ENCODE measurements around the gene MILR1. TPM values are rescaled to one million over a fixed set of nuclear protein-coding genes. Genes with fewer than 3 reads are reported as not detected.

Gene MILR1
- polyA plus RNA-seq, 1 donor (not counting 4 experiments of a cell fraction or from before 2014, with no cell fraction given) = not detected

DNA sequence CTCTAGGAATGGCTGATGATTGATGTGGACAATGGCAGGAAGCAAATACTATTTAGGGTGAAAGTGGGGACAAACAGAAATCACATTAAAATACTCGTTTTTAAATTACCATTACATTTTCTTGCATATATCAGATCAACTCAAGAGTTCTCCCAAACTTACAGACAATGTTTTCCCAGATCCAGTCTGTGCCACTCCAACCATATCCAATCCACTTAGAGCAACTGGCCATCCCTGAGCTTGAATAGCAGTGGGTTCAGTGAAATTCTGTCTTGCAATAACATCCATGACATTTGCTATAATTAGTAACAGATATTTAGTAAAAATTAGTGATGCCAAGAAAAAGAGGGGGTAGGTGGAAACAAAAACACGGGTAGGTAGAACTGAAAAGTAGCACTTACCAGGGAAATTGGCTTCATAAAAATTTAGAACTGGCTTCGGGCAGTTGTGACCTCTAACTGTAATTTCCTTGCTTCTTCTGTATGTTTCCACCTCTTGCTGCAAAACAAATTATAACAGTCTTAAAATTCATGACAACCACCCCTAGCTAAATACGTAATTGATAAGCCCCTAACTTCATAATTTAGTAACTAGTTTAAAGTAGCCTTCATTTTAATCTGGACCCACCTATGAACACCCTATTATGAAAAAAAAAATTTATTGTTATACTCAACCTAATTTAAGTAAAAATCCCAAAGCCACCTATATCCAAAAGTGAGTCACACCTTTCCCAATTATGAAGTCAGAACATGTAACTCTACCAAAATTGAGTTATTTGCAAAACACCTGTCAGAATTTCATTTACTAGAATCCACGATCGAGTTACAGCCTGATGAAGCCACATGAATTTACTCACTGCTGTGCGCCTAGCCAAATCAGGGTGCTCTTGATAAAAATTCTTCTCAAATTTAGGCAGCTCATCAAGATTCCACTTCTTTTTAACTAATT lies 55.2 kb downstream of the MILR1 start:
- Histone ChIP-seq H3K9me3 (ENCODE audit: control insufficient read depth, low read depth, low read length) (no peaks in the 10 kb centered on the region), H3K36me3 (ENCODE audit: control insufficient read depth in 2 of 2, extremely low read depth in 1 of 2, insufficient read depth in 2 of 2, low read length in 2 of 2) (peaks cover 20 to 58% of the 10 kb centered on the region in 2 experiments), H4K20me1 (ENCODE audit: control insufficient read depth, extremely low read depth, insufficient read depth, low read length) (peaks cover 43% of the 10 kb centered on the region), H3K4me2 (ENCODE audit: control insufficient read depth, extremely low read depth, insufficient read depth, low read depth, low read length) (peak overlapping the region; percentile 96), H3K79me2 (ENCODE audit: control insufficient read depth, insufficient read depth, low read length) (peaks cover 84% of the 10 kb centered on the region), H3K4me1 (ENCODE audit: control insufficient read depth, extremely low read depth, insufficient read depth, low read length) (peaks cover 63% of the 10 kb centered on the region), H2AFZ (ENCODE audit: control insufficient read depth, low read length) (no peak overlapping the region), H3K4me3 (ENCODE audit: control insufficient read depth in 2 of 3, extremely low read depth in 1 of 3, insufficient read depth in 2 of 3, low read depth in 1 of 3, low read length in 3 of 3) (peak overlapping the region; percentile 75 to 100 (median 95)), H3K9ac (ENCODE audit: control insufficient read depth, extremely low read depth, insufficient read depth, low read length) (peak overlapping the region; percentile 100), H3K27me3 (ENCODE audit: control insufficient read depth, extremely low read depth, insufficient read depth, low read length) (no peaks in the 10 kb centered on the region), H3K27ac (ENCODE audit: control insufficient read depth, insufficient read depth, low read length) (peak overlapping the region; percentile 99), H3K9me1 (ENCODE audit: control insufficient read depth, extremely low read depth, insufficient read depth, low read length) (no peaks in the 10 kb centered on the region)
- FAIRE-seq = no peak
- TF ChIP-seq EZH2 (IDR thresholded peaks at IDR 0.05; ENCODE audit: low read length) = no peak
- TF ChIP-seq, protein P1, sequence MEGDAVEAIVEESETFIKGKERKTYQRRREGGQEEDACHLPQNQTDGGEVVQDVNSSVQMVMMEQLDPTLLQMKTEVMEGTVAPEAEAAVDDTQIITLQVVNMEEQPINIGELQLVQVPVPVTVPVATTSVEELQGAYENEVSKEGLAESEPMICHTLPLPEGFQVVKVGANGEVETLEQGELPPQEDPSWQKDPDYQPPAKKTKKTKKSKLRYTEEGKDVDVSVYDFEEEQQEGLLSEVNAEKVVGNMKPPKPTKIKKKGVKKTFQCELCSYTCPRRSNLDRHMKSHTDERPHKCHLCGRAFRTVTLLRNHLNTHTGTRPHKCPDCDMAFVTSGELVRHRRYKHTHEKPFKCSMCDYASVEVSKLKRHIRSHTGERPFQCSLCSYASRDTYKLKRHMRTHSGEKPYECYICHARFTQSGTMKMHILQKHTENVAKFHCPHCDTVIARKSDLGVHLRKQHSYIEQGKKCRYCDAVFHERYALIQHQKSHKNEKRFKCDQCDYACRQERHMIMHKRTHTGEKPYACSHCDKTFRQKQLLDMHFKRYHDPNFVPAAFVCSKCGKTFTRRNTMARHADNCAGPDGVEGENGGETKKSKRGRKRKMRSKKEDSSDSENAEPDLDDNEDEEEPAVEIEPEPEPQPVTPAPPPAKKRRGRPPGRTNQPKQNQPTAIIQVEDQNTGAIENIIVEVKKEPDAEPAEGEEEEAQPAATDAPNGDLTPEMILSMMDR (optimal IDR thresholded peaks at IDR 0.05 in 1 of 3, IDR thresholded peaks at IDR 0.05 in 1 of 3, conservative IDR thresholded peaks at IDR 0.05 in 1 of 3; ENCODE audit: extremely low read depth in 1 of 3, insufficient read depth in 2 of 3, low read length in 3 of 3) = no peak
- DNase-seq (ENCODE audit: low read depth, low spot score) = no peak
- dilution Hi-C loops (cut with MboI; ENCODE audit: extremely low pct_ligation_motif_present, low sequenced_read_pairs) = no loop called here

DNA sequence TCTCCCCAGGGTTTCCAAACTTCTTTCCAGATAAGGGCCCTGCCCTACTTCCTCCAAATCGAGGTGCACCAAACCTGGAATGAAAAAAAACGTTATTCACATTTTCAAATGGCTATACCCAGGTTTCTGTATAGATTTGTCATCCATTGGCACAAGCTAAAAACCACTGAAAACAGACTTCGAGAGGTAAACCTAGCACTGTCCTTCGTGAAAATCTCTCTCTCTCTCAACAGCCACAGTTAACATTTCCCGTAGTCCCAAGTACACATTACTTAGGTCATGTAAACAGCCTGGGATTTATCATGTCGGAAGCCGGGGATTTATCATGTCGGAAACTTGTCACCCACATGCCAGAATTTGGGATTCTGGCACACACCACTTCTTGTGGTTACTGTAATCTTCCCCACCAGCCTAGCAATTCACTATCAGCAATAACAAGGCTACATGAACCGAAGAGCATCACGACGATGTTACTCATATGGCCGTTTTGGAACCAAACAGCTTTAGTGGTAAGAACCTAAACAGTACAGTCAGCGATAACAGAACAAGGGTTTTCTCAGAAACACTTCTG lies 55.9 kb downstream of the MILR1 start:
- no peak for FAIRE-seq
- H4K20me1 ChIP-seq (ENCODE audit: control insufficient read depth, extremely low read depth, insufficient read depth, low read length) = peaks cover 40% of the 10 kb centered on the region

More for the DNA sequence above, 55.9 kb downstream of the MILR1 start:
- Histone ChIP-seq H3K9ac (ENCODE audit: control insufficient read depth, extremely low read depth, insufficient read depth, low read length) (peak overlapping the region; percentile 100), H2AFZ (ENCODE audit: control insufficient read depth, low read length) (no peak overlapping the region), H3K4me1 (ENCODE audit: control insufficient read depth, extremely low read depth, insufficient read depth, low read length) (peaks cover 58% of the 10 kb centered on the region), H3K79me2 (ENCODE audit: control insufficient read depth, insufficient read depth, low read length) (peaks cover 87% of the 10 kb centered on the region), H3K27ac (ENCODE audit: control insufficient read depth, insufficient read depth, low read length) (peak overlapping the region; percentile 99), H3K27me3 (ENCODE audit: control insufficient read depth, extremely low read depth, insufficient read depth, low read length) (no peaks in the 10 kb centered on the region), H3K9me3 (ENCODE audit: control insufficient read depth, low read depth, low read length) (no peaks in the 10 kb centered on the region), H3K9me1 (ENCODE audit: control insufficient read depth, extremely low read depth, insufficient read depth, low read length) (no peaks in the 10 kb centered on the region), H3K36me3 (ENCODE audit: control insufficient read depth in 2 of 2, extremely low read depth in 1 of 2, insufficient read depth in 2 of 2, low read length in 2 of 2) (peaks cover 20 to 62% of the 10 kb centered on the region in 2 experiments), H3K4me3 (ENCODE audit: control insufficient read depth in 2 of 3, extremely low read depth in 1 of 3, insufficient read depth in 2 of 3, low read depth in 1 of 3, low read length in 3 of 3) (peak overlapping the region; percentile 75 to 100 (median 95)), H3K4me2 (ENCODE audit: control insufficient read depth, extremely low read depth, insufficient read depth, low read depth, low read length) (peak overlapping the region; percentile 96)
- DNase-seq (ENCODE audit: low read depth, low spot score) = no peak
- no peak for TF ChIP-seq EZH2 (IDR thresholded peaks at IDR 0.05; ENCODE audit: low read length)
- TF ChIP-seq, protein P1 (optimal IDR thresholded peaks at IDR 0.05 in 1 of 3, IDR thresholded peaks at IDR 0.05 in 1 of 3, conservative IDR thresholded peaks at IDR 0.05 in 1 of 3; ENCODE audit: extremely low read depth in 1 of 3, insufficient read depth in 2 of 3, low read length in 3 of 3) = no peak
- dilution Hi-C loops (cut with MboI; ENCODE audit: extremely low pct_ligation_motif_present, low sequenced_read_pairs) = no loop called here
